Hematopoietic multipotent progenitor cell treated with erythropoietin and hydrocortisone succinate and interleukin-3 and kit ligand, for 15 days (in vitro differentiated cells): ENCODE data around the gene COA1.
"Not testable (repeated sequence)": the region's sequence is repeated elsewhere in the genome, so short reads cannot be mapped to it uniquely, and the experiment has no call there.

ENCODE experiments used
- DNase-seq: peaks from one replicate; pipeline ENCODE4 v3.0.0-alpha.2; 2015; ENCODE audit warnings: low spot score

Gene COA1

GRCh38 chr7:43758029-43758821 lies 28.9 kb upstream of the COA1 start, which contains the start of gene BLVRA:
TSS of gene BLVRA (plus strand) at chr7:43758680. CDS start at chr7:43771159, 12,479 bp downstream.
- DNase-seq = peak; percentile 53

- no peak for DNase-seq
Measured at GRCh38 chr7:43757073-43757720, 27.9 kb upstream of the COA1 start.

GRCh38 chr7:43756368-43757072 lies 27.2 kb upstream of the COA1 start:
- peak; percentile 50 for DNase-seq

GRCh38 chr7:43754596-43754995 lies 25.3 kb upstream of the COA1 start:
- DNase-seq = no peak

GRCh38 chr7:43753843-43754242 lies 24.5 kb upstream of the COA1 start:
- DNase-seq = no peak

GRCh38 chr7:43753271-43753810 lies 24.0 kb upstream of the COA1 start:
- no peak for DNase-seq

- no peak for DNase-seq
Measured at GRCh38 chr7:43752411-43752810, 23.1 kb upstream of the COA1 start.

GRCh38 chr7:43750016-43750887 lies 20.9 kb upstream of the COA1 start:
- no peak for DNase-seq

- DNase-seq = no peak
Measured at GRCh38 chr7:43749383-43749940, 20.1 kb upstream of the COA1 start.

- DNase-seq = no peak
Measured at GRCh38 chr7:43747328-43748105, 18.2 kb upstream of the COA1 start.

GRCh38 chr7:43742692-43743091 lies 13.4 kb upstream of the COA1 start:
- DNase-seq = no peak

- no peak for DNase-seq
Measured at GRCh38 chr7:43737467-43738127, 8.3 kb upstream of the COA1 start.

GRCh38 chr7:43735802-43736603 lies 6.7 kb upstream of the COA1 start:
- no peak for DNase-seq

- no peak for DNase-seq
Measured at GRCh38 chr7:43735403-43735801, 6.1 kb upstream of the COA1 start.

- not testable (repeated sequence) for DNase-seq
Measured at GRCh38 chr7:43734575-43735332, 5.4 kb upstream of the COA1 start.

- DNase-seq = not testable (repeated sequence)
Measured at GRCh38 chr7:43731494-43731893, 2.2 kb upstream of the COA1 start.

- DNase-seq = no peak
Measured at GRCh38 chr7:43729924-43730248, 563 bp upstream of the COA1 start.

GRCh38 chr7:43727494-43727893 lies 1.8 kb downstream of the COA1 start:
- no peak for DNase-seq
